WI38 (cell line): Measurements from ENCODE around the gene SH3RF3.

Experiments used
- H3K4me3 ChIP-seq: 2 replicates; pipeline ENCODE4 v1.5.1; 2011; ENCODE audit warnings: low read depth, mild to moderate bottlenecking, control low read depth, low read length
- CTCF ChIP-seq: IDR thresholded peaks from 2 replicates; pipeline ENCODE4 v1.5.1; 2012; ENCODE audit warnings: low read depth, mild to moderate bottlenecking, control low read depth, low read length

SH3RF3 gene

GRCh38 chr2:109182426-109182825, 53.4 kb downstream of the SH3RF3 start:
- no peak for TF ChIP-seq CTCF
- no peak overlapping the region for H3K4me3 ChIP-seq

GRCh38 chr2:109183871-109184270, 54.9 kb downstream of the SH3RF3 start:
- no peak for TF ChIP-seq CTCF
- H3K4me3 ChIP-seq = no peak overlapping the region

- no peak for TF ChIP-seq CTCF
- H3K4me3 ChIP-seq = no peak overlapping the region
Measured at GRCh38 chr2:109184368-109184767, 55.4 kb downstream of the SH3RF3 start.

- no peak for TF ChIP-seq CTCF
- 0 out of 2 replicates have a peak overlapping the region, but pooled peaks have one; percentile 10 for H3K4me3 ChIP-seq
Measured at GRCh38 chr2:109185338-109185737, 56.3 kb downstream of the SH3RF3 start.

DNA sequence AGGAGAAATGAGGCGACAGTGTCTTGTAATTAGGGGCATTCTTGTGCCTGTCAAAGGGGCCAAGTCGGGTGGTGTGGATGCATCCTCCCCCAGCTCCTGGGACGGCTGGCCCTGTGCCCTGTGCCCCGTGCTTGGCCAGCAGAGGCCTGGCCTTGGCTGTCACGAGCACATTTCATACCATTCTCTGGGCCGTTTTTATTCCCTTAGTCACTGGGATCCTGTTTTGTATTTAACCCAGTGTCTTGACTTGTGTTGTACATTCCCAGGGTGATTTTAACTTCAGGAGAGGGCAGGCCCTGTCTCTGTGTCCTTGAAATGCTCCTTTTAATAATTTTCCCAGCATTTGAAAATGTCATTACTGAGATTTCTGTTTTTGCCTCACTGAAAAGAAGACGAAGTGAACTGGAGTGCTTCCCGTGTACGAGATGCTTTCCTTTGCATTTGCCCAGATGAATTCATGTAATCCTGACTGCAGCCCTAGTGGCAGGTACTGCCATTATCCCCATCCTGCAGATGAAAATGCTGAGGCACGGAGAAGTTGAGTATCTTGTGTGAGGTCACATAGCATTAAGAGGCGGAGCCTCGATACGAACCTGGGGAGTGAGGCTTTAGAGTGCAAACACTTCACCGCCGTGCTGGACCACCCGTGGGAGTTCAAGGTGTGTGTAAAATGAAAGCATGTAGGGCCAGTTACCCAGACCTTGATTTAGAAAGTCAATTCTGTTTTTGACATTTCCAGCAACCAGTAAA, 57.0 kb downstream of the SH3RF3 start:
- 0 out of 2 replicates have a peak overlapping the region, but pooled peaks have one; percentile 10 for H3K4me3 ChIP-seq
- TF ChIP-seq CTCF = no peak

GRCh38 chr2:109186656-109187250, 57.7 kb downstream of the SH3RF3 start:
- no peak overlapping the region for H3K4me3 ChIP-seq
- no peak for TF ChIP-seq CTCF
